Muscle of back (tissue), 11 donors: ENCODE measurements around the gene LRRC4C. TPM values are rescaled to one million over a fixed set of nuclear protein-coding genes. Genes with fewer than 3 reads are reported as not detected.
"Not testable (repeated sequence)": the region's sequence is repeated elsewhere in the genome, so short reads cannot be mapped to it uniquely, and the experiment has no call there.

Experiments
- DNase-seq, 3 donors: peaks; one replicate each; pipeline versions ENCODE4 v3.0.0 to v3.0.0-alpha.2; 2013
- polyA plus RNA-seq, 10 donors: library from polyadenylated mRNA; unstranded; fragments of 120-200 nt; gene quantifications; one replicate each; pipeline ENCODE4 v1.2.1, GENCODE V29; 2013; ENCODE audit not compliant: insufficient read length in 10 of 10

Gene LRRC4C
- polyA plus RNA-seq, 10 donors = 1.8 to 5.4 (median 3.4) TPM

- DNase-seq = no peak
Observed at GRCh38 chr11:40713083-40713482, 746.4 kb downstream of the LRRC4C start.

- no peak for DNase-seq
Observed at GRCh38 chr11:40701027-40701426, 758.4 kb downstream of the LRRC4C start.

GRCh38 chr11:40689823-40690222 is 769.6 kb downstream of the LRRC4C start:
- no peak for DNase-seq

- no peak for DNase-seq
Observed at GRCh38 chr11:40688369-40688768, 771.1 kb downstream of the LRRC4C start.

- DNase-seq = no peak
Observed at GRCh38 chr11:40686765-40687164, 772.7 kb downstream of the LRRC4C start.

GRCh38 chr11:40683010-40683409 is 776.4 kb downstream of the LRRC4C start:
- no peak for DNase-seq

GRCh38 chr11:40679276-40679675 is 780.2 kb downstream of the LRRC4C start:
- DNase-seq = no peak

- no peak for DNase-seq
Observed at GRCh38 chr11:40647295-40647694, 812.2 kb downstream of the LRRC4C start.

GRCh38 chr11:40642284-40642683 is 817.2 kb downstream of the LRRC4C start:
- no peak for DNase-seq

- no peak for DNase-seq
Observed at GRCh38 chr11:40619654-40620053, 839.8 kb downstream of the LRRC4C start.

GRCh38 chr11:40606800-40607199 is 852.7 kb downstream of the LRRC4C start:
- no peak for DNase-seq

- no peak for DNase-seq
Observed at GRCh38 chr11:40602866-40603552, 856.4 kb downstream of the LRRC4C start.

GRCh38 chr11:40597546-40598113 is 861.8 kb downstream of the LRRC4C start:
- peak; percentile 20 to 64 (median 32) for DNase-seq

GRCh38 chr11:40573254-40573891 is 886.1 kb downstream of the LRRC4C start:
- no peak for DNase-seq

- no peak for DNase-seq
Observed at GRCh38 chr11:40569947-40570531, 889.4 kb downstream of the LRRC4C start.

GRCh38 chr11:40567392-40567791 is 892.1 kb downstream of the LRRC4C start:
- DNase-seq = no peak

GRCh38 chr11:40544162-40544561 is 915.3 kb downstream of the LRRC4C start:
- DNase-seq = no peak

GRCh38 chr11:40542821-40543220 is 916.6 kb downstream of the LRRC4C start:
- peak in 1 of 3 donors; percentile 5 for DNase-seq

GRCh38 chr11:40537734-40538133 is 921.7 kb downstream of the LRRC4C start:
- DNase-seq = no peak

- not testable (repeated sequence) for DNase-seq
Observed at GRCh38 chr11:40522080-40522479, 937.4 kb downstream of the LRRC4C start.

GRCh38 chr11:40517122-40517521 is 942.3 kb downstream of the LRRC4C start:
- no peak for DNase-seq

GRCh38 chr11:40514124-40514523 is 945.3 kb downstream of the LRRC4C start:
- DNase-seq = peak; percentile 11 to 63 (median 34)

- DNase-seq = no peak
Observed at GRCh38 chr11:40513281-40513680, 946.2 kb downstream of the LRRC4C start.
